A204.1 (cell line): ENCODE data around the gene PRC1.

Source experiments
- FAIRE-seq: peaks from 2 replicates; lab custom pipeline; 2012; peaks lifted over from hg19 to GRCh38; lab: Jason Lieb, UNC

The PRC1 gene

DNA sequence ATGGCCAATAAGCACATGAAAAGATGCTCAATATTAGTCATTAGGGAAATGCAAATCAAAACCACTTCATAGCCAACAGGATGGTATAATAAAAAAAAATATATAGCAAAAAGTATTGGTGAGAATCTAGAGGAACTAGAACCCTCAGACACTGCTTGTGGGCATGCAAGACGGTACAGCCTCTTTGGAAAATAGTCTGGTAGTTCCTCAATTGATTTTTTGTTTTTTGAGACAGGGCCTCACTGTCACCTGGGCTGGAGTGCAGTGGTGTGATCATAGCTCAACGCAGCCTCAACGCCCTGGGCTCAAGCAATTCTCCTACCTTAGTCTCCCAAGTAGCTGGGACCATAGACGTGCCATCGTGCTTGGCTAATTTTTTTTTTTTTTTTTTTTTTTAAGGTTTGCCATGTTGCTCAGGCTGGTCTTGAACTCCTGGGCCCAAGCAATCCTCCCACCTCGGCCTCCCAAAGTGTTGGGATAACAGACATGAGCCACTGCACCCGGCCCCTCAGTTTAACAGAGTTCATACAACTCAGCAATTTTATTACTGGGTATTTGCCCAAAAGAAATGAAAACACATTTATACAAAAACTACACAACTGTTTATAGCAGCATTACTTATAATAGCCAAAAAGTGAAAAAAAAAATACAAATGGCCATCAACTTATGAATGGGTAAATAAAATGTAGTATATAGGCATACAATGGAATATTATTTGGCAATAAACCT is 5.1 kb downstream of the PRC1 start:
- no peak for FAIRE-seq

DNA sequence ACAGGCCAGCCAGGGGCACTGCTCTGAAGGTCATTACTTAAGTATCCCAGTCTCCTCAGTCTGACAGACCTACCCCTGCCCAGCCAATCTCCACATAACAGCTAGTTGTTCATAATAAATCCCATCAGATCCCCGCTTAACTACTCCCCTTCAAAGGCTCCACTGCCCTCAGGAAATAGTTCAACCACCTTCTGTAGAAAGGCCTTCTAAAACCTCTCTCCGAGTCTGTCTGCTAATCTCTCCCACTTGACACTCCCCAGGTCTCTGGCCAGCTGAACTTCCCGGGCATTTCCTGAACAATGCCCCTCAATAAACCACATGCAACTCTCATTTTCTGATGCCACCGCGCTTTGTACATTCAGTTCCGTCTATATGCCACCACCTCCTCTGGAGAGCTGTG is 6.0 kb downstream of the PRC1 start:
- FAIRE-seq, result no peak

DNA sequence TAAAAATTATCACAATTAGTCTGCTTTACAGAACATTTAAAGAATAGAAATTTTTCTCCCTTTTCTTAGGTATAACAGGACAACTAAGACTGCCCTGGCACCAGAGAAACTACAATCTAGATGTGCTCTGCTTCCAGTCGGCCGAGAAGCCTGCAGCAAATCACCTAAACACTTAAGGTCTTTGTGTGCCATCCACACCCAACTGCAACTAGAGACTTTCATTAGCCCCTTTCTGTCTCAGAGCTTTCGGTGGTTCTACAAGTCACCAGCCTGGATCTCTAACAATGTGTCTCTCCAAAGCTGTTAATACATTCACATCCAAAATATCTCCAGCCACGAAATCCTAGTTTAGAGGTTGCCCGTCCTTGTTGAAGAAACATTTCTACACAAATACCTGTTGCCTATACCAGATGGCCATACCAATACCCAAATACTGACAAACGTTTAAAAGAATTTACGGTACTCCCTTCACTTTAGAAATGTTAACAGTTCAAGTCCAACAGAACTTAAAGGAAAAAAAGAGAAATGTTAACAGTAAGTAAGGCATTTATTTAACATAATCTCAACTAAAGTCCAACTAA is 6.7 kb downstream of the PRC1 start:
- FAIRE-seq, result no peak

DNA sequence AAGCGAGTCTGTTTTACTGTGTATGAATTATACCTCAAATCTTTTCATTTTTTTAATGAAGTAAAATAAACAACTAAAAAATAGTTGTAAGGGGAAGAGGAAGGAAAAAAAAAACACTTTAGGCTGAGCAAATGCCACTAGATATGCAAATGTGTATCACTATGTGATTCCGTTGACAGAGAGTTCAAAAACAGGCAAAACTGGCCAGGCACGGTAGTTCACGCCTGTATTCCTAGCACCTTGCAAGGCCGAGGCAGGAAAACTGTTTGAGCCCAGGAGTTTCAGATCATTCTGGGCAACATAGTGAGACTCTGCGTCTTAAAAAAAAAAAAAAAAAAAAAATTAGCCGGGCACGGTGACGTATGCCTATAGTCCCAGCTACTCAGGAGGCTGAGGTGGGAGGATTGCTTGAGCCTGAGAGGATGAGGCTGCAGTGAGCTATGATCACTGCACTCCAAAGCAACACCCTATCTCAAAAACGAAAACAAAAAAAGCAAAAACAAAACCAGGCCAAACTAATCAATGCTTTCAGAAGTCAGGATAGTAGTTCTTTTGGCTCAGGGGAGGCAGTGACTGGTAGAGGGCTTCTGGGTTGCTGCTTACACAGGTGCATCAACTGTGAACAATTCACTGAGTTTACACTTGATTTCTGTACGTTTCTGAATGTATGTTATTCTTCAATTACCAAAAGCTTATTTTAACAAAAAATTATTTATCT is 7.4 kb downstream of the PRC1 start:
- no peak for FAIRE-seq

DNA sequence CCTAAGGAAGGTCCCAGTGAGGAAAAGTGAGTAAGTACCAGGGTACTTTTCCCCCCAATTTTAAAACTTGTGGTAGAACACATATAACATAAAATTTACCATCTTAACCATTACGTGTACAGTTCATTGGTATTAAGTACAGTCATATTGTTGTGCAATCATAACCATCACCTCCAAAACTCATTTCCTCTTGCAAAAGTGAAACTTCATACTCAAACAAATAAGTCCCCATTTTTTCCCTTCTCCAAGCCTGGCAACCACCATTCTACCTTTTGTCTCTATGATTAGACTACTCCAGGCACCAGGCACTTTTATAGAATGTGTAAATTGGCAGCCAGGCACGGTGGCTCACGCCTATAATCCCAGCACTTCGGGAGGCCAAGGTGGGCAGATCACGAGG is 12.2 kb downstream of the PRC1 start:
- FAIRE-seq, result no peak

DNA sequence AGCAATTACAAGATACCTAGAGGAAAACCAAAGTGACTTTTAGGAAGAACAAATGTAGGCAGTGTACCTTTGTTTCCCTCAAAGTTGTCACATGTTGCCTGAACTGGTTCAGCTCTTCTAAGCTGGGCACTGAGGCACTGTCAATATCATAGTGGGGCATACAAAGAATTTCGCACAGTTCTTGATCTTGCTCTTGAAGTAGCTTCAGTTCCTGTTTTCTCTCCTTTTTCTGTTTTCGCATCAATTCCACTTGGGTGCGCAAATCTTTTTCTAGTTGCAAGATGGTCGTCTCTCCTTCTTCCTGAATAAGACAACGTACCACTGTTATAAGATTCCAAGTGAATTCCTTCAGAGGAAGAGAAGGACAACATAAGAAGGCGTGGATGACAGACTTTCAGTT is 12.7 kb downstream of the PRC1 start:
- FAIRE-seq, result no peak

DNA sequence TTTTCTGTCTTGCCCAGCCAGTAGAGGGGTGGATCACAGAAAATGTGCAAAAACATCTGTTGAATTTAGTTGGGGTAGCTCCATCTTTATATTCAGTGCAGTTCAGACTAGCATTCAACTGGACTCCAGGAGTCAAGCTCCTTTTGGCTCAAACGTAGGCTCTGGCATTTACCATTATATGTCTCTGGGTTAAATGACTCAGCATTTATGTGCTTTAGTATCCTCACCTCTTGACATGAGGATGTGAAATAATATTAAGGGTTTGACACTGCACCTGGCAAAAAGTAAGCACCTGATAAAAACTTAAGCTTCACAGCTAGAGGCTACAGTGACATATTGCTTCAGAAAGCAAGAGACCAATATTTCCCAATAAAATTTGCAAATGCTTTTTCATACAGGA is 14.8 kb downstream of the PRC1 start:
- FAIRE-seq, result no peak

DNA sequence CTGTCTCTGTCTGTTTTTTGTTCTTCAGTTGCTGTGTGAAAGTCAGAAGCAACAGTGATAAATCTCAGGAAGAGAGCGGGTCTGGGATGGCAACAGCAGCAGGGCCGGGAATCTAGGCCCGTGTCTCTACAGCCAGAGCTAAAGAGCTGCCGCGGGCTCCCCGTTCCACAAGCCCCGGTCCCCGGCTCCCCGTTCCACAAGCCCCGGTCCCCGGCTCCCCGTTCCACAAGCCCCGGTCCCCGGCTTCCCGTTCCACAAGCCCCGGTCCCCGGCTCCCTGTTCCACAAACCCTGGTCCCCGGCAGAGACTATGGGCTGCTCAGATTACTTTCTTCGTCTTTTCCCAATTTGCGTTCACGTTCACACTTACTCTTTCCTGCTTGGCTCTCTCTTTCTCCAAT is 20.1 kb downstream of the PRC1 start:
- FAIRE-seq, result no peak

DNA sequence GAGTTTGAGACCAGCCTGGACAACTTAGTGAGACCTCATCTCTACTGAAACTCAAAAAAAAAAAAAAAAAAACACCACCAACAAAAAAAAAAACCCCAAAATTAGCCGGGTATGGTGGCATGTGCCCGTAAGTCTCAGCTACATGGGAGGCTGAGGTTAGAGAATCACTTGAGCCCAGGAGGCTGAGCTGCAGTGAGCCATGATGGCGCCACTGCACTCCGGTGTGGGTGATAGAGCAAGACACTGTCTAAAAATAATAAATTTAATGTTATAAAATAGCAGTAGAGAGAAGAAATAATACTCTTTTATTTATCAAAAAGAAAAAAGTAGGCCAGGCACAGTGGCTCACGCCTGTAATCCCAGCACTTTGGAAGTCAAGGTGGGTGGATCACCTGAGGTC is 22.2 kb downstream of the PRC1 start:
- no peak for FAIRE-seq

DNA sequence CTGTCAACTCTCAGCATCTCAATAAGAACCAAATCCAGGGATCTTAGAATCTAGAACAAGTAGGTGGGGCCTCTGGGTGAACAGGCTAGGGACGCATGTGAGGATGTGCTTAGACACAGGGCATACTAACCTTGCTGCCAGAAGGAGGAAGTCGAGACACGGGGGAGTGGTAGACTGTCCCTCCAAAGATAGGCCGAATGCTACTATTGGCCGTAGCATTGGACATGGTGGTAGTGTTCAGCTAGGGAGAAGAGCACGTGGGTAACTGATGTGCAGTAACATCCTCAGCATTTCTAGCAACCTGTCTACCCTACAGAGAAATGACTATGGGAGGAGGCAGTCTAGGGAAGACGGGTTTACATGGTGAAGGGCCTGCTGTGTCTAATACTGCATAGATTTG is 24.1 kb downstream of the PRC1 start:
- FAIRE-seq, result no peak

DNA sequence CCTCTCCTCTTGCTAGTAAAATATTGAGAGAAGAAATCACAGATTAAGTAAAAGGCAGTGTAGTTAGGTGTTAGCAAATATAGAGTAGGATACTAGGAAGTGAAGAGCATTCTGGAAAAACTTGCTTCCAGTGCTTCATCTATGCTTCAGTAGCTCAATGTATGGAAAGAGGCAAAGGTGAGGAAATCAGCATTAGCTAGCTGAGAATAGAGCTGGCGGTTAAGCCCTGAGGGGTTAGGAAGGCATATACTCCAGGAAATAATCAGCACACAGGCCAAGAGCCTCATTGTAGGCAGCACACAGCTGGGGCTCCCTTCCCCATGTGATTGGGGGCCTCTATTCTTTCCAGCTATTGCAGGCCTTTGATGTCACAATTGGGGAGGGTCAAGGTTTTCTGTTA is 25.9 kb downstream of the PRC1 start:
- FAIRE-seq, result no peak

DNA sequence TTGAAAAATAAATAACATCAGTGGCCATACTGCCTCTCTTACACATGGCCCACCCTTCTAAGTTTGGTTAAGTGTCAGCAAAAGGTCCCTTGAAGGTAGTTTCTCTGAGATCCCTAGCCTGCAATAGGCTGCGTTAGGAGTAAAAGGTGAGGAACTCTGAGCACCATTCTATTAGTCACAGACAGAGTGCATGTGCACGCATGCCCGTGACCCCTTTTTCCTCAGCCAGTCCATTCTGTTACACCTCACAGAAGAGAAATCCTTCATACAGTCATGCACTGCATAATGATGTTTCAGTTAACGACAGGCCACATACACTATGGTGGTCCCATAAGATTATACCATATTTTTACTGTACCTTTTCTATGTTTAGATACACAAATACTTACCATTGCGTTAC is 27.1 kb downstream of the PRC1 start:
- FAIRE-seq, result no peak

DNA sequence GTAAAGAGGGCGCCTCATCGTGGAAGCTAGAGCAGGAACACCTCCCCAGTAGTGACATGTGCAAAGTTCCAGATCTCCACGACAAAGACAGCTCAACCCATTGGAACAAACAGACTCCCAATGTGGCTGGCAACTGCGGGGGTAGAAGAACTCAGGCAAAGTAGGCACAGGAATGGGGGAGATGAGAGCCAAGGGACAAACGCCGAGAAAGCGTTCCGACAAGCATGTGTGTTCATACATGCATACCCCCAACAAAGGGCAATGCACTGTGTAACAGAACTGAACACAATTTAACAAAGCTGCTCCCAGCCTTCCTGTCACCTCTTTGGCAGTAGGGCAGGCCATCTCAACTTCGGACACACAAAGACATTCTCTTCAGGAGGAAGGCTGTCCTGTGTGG is 28.1 kb downstream of the PRC1 start:
- no peak for FAIRE-seq

DNA sequence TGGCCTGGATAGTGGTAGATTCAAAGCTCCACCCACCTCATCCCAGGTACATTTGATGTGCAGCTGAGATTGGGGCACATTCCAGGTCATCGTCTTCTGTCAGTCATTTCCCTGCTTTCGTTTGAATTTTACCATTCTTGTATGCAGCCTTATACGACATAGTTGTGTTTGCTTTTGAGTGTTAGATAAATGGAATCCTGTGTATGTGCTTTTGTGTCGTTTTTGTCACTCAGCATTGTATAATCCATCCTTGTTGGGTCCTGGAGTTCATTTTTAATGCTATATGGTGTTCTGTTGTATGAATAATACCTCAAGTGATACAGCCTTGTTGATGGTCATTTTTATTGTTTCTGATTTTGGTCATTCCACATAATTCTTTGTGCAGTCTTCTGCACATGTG is 32.3 kb downstream of the PRC1 start:
- FAIRE-seq, result no peak

DNA sequence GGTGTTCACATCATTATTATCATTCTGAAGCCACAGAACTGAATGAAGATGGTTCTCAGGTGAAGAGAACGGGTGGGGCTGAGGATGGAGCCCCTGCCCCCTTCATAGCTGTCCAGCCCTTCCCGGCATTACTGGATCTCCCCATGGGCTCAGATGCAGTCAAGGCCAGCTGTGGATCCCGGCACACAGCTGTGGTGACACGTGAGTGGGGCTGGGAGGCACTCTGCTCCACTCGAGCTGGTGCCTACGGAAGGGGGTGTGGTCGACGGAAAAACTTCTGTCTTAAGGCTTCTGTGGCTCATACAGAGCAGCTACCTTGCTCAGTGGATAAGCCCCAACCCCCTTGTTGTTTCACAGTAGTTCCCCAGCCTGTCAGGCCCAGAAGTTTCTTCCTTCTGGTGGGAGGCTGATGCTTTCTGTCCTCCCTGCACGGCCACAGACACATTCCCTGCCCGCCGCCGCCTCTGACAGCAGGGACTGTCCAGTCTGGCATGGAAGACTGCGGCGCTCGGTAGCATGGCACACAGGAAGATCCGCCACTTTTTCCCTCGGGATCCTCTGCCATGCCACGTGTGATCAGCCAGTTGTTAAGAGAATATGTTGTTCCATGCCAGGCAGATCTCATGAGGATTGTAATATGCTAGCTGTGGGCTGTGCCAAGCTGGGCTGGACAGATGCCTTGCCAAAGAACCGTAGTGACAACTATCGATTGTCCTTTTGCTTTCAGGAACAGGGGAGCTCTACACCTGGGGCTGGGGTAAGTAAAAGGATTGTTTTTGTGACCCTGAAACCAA is 33.8 kb downstream of the PRC1 start:
- FAIRE-seq, result no peak

DNA sequence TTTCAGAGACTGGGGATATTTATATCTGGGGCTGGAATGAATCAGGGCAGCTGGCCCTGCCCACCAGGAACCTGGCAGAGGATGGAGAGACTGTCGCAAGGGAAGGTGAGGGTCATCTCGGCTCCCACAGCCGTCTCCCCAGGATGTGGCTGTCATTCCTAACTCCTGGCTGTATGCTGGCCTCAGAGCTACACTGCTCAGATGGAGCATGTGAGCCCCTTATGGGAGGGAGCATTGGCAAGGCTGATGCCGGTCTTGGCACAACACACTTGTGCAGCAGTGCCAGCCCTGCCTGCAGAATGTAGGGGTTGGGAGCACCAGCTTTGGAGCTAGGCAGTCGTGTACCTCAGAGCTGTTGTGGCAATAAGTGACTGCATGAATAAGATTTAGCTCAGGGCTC is 34.4 kb downstream of the PRC1 start:
- FAIRE-seq, result no peak

DNA sequence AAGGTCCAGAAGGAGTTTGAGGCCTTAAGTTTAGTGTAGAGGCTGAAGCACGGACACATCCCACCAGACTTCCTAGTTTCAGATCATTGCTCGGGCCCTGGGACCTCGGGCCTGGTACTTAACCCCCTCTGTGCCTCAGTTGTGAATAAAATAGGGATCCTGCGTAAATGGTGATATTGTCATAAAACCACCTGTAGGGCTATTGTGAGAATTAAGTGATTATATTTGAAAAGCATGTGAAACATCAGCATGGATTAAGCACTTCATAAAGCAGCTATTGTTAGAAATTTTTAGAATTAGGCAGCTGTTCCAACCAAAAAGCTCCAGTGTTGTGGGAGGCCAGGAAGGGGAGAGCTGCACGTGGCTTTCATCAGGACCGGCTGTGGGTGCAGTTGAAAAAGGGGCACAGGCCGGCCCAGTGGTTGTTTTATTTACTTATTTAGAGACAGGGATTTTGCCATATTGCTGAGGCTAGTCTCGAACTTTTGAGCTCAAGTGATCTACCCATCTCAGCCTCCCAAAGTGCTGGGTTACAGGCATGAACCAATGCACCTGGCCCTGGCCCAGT is 35.2 kb downstream of the PRC1 start:
- no peak for FAIRE-seq

DNA sequence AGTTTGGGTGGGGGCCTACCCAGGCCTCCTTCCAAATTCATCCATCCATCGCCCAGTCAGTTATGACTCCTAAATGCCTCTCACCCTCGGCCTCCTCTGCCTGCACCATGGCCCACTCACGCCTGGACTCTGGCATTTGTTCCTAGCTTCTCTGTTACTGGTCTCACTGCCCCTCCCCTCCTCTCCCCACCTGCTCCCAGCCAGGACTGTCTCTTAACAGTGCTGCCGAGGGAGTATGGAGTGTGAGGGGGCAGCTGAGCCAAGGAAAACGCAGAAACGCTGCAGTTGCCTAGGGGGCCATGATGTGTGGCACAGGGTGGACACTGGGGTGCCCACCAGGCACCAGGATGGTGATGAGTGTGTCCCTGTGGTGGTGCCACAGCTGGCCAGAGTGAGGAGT is 36.5 kb downstream of the PRC1 start:
- no peak for FAIRE-seq

DNA sequence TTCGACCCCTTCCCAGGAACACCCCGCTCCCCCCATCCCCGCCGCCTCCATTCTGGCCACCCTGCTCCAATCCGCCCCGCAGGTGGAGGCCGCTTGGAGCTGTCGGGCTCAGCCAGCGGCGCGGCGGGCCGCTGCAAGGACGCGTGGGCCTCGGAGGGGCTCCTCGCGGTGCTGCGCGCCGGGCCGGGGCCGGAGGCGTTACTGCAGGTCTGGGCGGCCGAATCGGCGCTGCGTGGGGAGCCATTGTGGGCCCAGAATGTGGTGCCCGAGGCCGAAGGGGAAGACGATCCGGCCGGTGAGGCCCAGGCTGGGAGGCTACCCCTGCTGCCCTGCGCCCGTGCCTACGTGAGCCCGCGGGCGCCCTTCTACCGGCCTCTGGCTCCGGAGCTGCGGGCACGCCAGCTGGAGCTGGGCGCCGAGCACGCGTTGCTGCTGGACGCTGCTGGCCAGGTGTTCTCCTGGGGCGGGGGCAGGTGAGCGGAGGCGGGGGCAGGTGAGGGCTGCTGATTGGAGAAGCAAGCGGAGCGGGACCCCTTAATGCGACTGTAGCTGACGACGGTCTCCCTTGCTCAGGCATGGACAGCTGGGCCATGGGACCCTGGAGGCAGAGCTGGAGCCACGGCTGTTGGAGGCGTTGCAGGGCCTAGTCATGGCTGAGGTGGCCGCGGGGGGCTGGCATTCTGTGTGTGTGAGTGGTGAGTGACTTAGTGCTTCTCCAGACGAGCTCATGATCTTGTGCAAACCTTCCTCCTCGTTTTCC is 37.1 kb downstream of the PRC1 start:
- FAIRE-seq, result no peak

DNA sequence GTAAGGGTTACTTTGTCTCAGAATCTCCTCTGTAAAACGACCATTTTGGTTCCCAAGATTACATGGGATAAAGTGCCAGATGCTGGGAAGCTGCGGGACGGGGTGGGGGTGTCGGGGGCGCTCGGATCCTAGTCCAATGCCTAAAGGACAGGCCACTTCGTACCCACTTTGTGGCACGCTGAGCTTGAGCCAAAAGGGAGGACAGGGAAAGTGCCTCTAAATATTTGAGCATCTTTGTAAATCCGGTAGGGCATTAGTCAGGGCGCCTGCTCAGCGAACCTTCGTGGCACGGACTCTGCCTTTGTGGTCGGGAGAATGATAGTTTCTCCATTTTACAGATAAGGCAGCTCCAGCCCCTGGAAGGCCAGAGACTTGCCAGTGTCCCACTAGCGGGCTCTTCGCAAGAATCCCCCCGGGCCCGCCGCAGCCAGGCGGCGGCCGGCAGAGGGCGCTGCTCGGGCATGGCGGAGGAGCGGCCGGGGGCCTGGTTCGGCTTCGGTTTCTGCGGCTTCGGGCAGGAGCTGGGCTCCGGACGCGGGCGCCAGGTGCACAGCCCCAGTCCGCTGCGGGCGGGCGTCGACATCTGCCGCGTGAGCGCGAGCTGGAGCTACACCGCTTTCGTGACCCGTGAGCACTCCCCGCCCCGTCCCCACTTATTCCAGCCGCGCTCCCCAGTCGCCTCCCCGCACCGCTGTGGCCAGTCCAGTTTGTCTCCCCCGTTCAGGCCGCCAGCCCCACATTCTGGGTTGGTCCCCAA is 37.9 kb downstream of the PRC1 start:
- FAIRE-seq, result no peak

DNA sequence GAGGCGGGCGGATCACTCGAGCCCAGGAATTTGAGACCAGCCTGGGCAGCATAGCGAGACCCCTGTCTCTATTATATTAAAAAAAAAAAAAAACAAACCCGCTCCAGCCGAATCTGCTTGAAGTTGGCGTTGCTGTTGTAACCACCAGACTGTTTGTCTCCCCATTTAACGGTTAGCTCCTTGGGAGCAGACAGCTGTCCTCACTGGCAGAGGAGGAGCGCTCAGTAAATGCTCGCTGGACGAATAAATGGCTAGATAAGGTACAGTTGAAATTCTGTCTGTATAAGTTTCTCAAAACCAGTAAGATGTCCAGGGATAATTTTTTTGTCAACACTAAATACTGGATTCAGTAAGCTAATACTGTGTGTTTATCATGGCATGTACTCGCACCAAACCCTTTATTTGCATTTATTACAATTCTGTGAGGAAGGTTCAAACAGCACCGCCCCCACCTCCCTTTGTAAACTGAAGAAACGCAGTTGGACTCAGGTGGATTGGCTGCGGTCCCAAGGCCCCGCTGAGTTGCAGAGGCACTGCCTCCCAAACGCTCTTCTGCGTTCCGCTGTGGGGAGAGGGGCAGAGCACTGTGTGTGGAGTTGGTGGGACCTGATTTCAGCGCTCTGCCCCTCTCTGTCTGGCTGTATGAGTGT is 38.6 kb downstream of the PRC1 start:
- FAIRE-seq, result no peak
